Activated naive CD8-positive, alpha-beta T cell treated with anti-CD3 and anti-CD28 coated beads, Interleukin-2, amount 10 ng/mL, durations not matched to agents 7 days and 5 days (primary cell): ENCODE results near the gene ARHGEF1. TPM values are rescaled to one million over a fixed set of nuclear protein-coding genes. Genes with fewer than 3 reads are reported as not detected.
A peak's percentile ranks its signal among the peaks of the same experiment; 100 is the strongest.

ENCODE experiments used
- ATAC-seq: fragments of 150-1000 bp; cut with Tn5 transposase; one replicate; pipeline ENCODE4 v1.10.0; 2021; ENCODE audit warnings: low read depth, moderate library complexity
- POLR2A ChIA-PET: fragments of 350-600 bp; sonication (Branson Sonifier 250); formaldehyde crosslinking; loops from one replicate; lab custom pipeline; 2021; ENCODE audit warnings: antibody characterized with exemption; lab: Charles Lee
- DNase-seq: peaks from one replicate; pipeline ENCODE4 v3.0.0; 2021
- H3K27ac Mint-ChIP-seq: one replicate; pipeline ENCODE4 v1.8.0; 2022; ENCODE audit warnings: mild to moderate bottlenecking, mixed read lengths
- H3K27me3 Mint-ChIP-seq: one replicate; pipeline ENCODE4 v1.8.0; 2022; ENCODE audit warnings: mild to moderate bottlenecking, moderate library complexity, mixed read lengths
- H3K36me3 Mint-ChIP-seq: one replicate; pipeline ENCODE4 v1.8.0; 2021; ENCODE audit warnings: mild to moderate bottlenecking, mixed read lengths
- H3K4me1 Mint-ChIP-seq: one replicate; pipeline ENCODE4 v1.8.0; 2021; ENCODE audit warnings: mixed read lengths
- H3K4me3 Mint-ChIP-seq: one replicate; pipeline ENCODE4 v1.8.0; 2022; ENCODE audit warnings: mild to moderate bottlenecking, moderate library complexity, mixed read lengths
- H3K9me3 Mint-ChIP-seq: one replicate; pipeline ENCODE4 v1.8.0; 2021; ENCODE audit warnings: mixed read lengths
- total RNA-seq, 2 experiments: library from RNA; stranded (reverse); gene quantifications; one replicate each; pipeline ENCODE4 v1.2.3, GENCODE V29; 2021

Gene ARHGEF1
- total RNA-seq, 2 experiments from 2014 or later = 807 to 824 TPM

DNA sequence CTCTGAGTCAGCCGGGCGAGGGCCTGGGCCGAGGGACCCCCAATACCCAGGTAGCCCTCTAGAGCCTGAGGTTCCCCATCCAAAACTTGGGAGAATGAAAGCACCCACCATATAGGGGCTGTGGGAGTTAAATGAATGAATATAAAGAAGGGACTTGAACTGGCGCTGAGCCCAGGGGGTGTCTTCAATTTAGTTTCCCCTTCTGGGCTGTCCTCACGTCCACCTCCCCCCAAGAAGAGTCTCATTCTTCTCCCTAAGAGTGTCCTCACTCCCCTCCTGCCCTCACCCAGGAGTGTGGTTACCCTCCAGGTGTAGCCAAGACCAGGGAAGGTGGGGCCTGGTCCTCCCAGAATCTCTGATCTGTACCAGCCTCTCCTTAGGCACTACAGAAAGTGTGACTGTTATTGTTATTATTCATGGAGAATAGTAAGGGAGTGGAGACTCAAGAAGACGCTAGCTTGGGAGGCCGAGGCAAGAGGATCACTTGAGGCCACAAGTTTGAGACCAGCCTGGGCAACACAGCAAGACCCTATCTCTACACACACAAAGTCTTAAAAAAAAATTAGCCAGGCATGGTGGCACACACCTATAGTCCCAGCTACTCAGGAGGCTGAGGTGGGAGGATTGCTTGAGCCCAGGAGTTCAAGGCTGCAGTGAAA, 3.2 kb upstream of the ARHGEF1 start:
- ATAC-seq = no peak
- H3K27me3 Mint-ChIP-seq = no peaks in the 10 kb centered on the region
- POLR2A ChIA-PET = no interaction called here
- no peak overlapping the region for H3K4me3 Mint-ChIP-seq
- peak overlapping the region; percentile 77 for H3K27ac Mint-ChIP-seq
- no peaks in the 10 kb centered on the region for H3K9me3 Mint-ChIP-seq
- peaks cover 54% of the 10 kb centered on the region for H3K4me1 Mint-ChIP-seq
- H3K36me3 Mint-ChIP-seq = peaks cover 10% of the 10 kb centered on the region
- no peak for DNase-seq

GRCh38 chr19:41880329-41880708, 2.7 kb upstream of the ARHGEF1 start:
- DNase-seq (no peak), ATAC-seq (no peak)
- Mint-ChIP-seq H3K4me3 (no peak overlapping the region), H3K4me1 (peaks cover 56% of the 10 kb centered on the region), H3K36me3 (peaks cover 14% of the 10 kb centered on the region), H3K27ac (peak overlapping the region; percentile 77), H3K9me3 (no peaks in the 10 kb centered on the region), H3K27me3 (no peaks in the 10 kb centered on the region)
- POLR2A ChIA-PET = no interaction called here

GRCh38 chr19:41883463-41883820, 458 bp downstream of the ARHGEF1 start:
- H3K4me1 Mint-ChIP-seq = peaks cover 49% of the 10 kb centered on the region
- POLR2A ChIA-PET = interaction anchor here (0.9 to 12.0 kb wide), 10 partner anchors 9 to 62 kb away, joined by 3 to 314 read pairs (median 6); partner anchors contain the start of genes CD79A and RPS19
- peaks cover 33% of the 10 kb centered on the region for H3K36me3 Mint-ChIP-seq

DNA sequence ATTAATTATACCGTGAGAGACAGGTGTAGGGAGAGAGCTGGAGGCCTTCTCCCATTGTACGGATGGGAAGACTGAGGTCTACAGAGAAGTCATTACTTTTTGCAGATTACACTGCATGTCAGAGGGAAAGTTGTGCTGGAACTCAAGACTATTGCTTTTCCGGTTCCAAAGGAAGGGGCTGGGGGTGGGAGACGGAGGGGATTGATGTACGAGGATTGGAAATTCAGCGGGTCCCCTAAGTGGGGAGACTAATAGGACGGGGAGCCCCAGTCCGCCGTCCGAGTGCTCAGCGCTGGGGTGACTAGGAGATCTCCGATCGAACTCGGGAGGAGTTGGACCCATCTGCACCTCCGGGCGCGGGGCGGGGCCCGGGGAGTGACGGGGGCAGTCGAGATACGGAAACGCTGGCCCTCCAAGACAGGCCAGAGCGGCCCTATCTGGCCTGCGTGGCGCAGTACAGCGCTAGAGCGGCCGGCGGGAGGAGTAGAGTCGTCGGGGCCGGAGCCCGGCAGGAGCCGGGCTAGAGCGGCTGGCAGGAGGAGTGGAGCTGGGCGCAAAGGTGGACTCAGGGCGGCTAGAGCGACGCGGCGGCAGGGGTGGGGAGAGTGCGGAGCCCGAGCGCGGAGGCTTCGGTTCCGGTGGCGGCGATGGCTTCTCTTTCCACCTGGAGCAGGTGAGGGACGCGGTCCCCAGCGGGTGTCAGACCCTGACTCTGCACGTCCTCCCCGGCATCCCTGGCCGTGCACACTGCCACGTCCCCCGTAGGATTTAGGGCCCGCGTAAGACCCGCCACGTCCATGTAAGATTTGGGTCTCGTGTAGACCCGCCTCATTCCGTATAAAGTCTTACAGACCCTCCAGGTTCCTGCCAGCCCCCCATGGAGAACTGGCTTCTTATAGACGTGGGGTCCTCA, 1.1 kb downstream of the ARHGEF1 start:
- POLR2A ChIA-PET = interaction anchor here (0.6 to 12.0 kb wide), 19 partner anchors 8 to 1106 kb away, joined by 3 to 314 read pairs (median 4); partner anchors contain the start of genes CD79A, ERFL, RAB4B and RPS19
- peak; percentile 81 for ATAC-seq
- Mint-ChIP-seq H3K4me3 (peak overlapping the region; percentile 91), H3K4me1 (peaks cover 48% of the 10 kb centered on the region), H3K36me3 (peaks cover 37% of the 10 kb centered on the region), H3K27ac (peak overlapping the region; percentile 95), H3K9me3 (no peaks in the 10 kb centered on the region), H3K27me3 (no peaks in the 10 kb centered on the region)
- DNase-seq = peak; percentile 93

More at GRCh38 chr19:41883463-41883820, 458 bp downstream of the ARHGEF1 start:
- ATAC-seq (no peak), DNase-seq (no peak)
- Mint-ChIP-seq H3K9me3 (no peaks in the 10 kb centered on the region), H3K4me3 (peak overlapping the region; percentile 91), H3K27ac (peak overlapping the region; percentile 95), H3K27me3 (no peaks in the 10 kb centered on the region)

GRCh38 chr19:41886761-41887710, 4.1 kb downstream of the ARHGEF1 start:
- Mint-ChIP-seq H3K4me1 (peaks cover 53% of the 10 kb centered on the region), H3K27ac (peak overlapping the region; percentile 95), H3K4me3 (peak overlapping the region; percentile 91), H3K9me3 (no peaks in the 10 kb centered on the region), H3K27me3 (no peaks in the 10 kb centered on the region), H3K36me3 (peaks cover 50% of the 10 kb centered on the region)
- no peak for DNase-seq
- POLR2A ChIA-PET = interaction anchor here (0.7 to 12.0 kb wide), 20 partner anchors 8 to 624 kb away, joined by 3 to 314 read pairs (median 4); partner anchors contain the start of genes CD79A, ERFL, RABAC1 and RPS19
- peak; percentile 32 for ATAC-seq

GRCh38 chr19:41887711-41888382, 4.9 kb downstream of the ARHGEF1 start:
- DNase-seq = peak; percentile 84
- POLR2A ChIA-PET = interaction anchor here (0.6 to 12.0 kb wide), 17 partner anchors 8 to 625 kb away, joined by 3 to 314 read pairs (median 4); partner anchors contain the start of genes CD79A and RPS19
- Mint-ChIP-seq H3K4me3 (peak overlapping the region; percentile 91), H3K4me1 (peaks cover 48% of the 10 kb centered on the region), H3K27ac (peak overlapping the region; percentile 95), H3K36me3 (peaks cover 48% of the 10 kb centered on the region), H3K27me3 (no peaks in the 10 kb centered on the region), H3K9me3 (no peaks in the 10 kb centered on the region)
- peak; percentile 37 for ATAC-seq

DNA sequence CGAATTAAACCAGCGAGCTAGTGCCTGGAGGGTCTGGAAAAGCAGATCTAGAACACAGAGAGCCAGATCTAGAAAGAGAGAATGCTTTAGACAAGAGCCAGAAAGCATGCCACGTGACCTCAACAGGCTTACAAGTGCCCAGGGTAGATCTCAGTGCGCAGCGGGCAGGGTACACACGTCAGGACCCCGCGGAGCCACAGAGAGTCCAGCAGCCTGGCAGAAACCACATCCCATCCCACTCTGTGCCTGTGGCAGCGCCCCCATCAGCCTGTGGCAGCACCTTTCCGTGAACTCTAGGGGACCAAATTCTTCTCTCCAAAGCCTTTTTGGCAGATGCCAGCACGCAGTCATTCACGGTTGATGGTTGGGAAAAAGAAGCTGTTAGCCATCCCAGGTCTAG, 5.9 kb downstream of the ARHGEF1 start:
- peaks cover 52% of the 10 kb centered on the region for H3K4me1 Mint-ChIP-seq
- H3K4me3 Mint-ChIP-seq = peak overlapping the region; percentile 91
- H3K27me3 Mint-ChIP-seq = no peaks in the 10 kb centered on the region
- no peaks in the 10 kb centered on the region for H3K9me3 Mint-ChIP-seq
- H3K36me3 Mint-ChIP-seq = peaks cover 48% of the 10 kb centered on the region
- ATAC-seq (no peak), DNase-seq (no peak)
- H3K27ac Mint-ChIP-seq = peak overlapping the region; percentile 95
- POLR2A ChIA-PET = interaction anchor here (0.6 to 12.0 kb wide), 8 partner anchors 9 to 496 kb away, joined by 3 to 314 read pairs (median 12); partner anchors contain the start of genes CD79A and RPS19

GRCh38 chr19:41889896-41890295, 6.9 kb downstream of the ARHGEF1 start:
- DNase-seq = no peak
- Mint-ChIP-seq H3K4me3 (peak overlapping the region; percentile 91), H3K27ac (peak overlapping the region; percentile 95), H3K4me1 (peaks cover 53% of the 10 kb centered on the region), H3K36me3 (peaks cover 46% of the 10 kb centered on the region), H3K9me3 (no peaks in the 10 kb centered on the region), H3K27me3 (no peaks in the 10 kb centered on the region)
- POLR2A ChIA-PET = interaction anchor here (0.6 to 12.0 kb wide), 6 partner anchors 12 to 30 kb away, joined by 4 to 314 read pairs (median 22); partner anchors contain the start of genes CD79A and RPS19
- no peak for ATAC-seq

DNA sequence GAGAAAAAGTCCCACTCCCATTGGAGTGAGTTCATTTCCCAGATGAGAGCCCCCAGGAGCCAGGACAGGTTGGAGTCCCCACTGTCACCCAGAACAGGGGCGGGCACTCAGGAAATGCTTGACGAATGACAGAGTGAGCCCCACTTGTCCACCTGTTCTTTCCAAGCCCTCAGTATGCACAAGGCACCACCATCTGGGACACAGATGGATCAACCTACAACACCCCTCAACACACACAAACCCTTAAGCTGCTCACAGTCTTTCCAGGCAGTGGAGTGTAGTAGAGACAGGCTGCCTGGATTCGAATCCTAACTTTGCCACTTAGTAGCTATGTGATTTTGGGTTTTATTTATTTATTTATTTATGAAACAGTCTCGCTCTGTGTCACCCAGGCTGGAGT, 8.0 kb downstream of the ARHGEF1 start:
- H3K36me3 Mint-ChIP-seq = peaks cover 43% of the 10 kb centered on the region
- no peaks in the 10 kb centered on the region for H3K27me3 Mint-ChIP-seq
- no peak for DNase-seq
- H3K27ac Mint-ChIP-seq = no peak overlapping the region
- no peak for ATAC-seq
- H3K4me1 Mint-ChIP-seq = peaks cover 54% of the 10 kb centered on the region
- POLR2A ChIA-PET = interaction anchor here (0.6 to 12.0 kb wide), 9 partner anchors 8 to 117 kb away, joined by 3 to 314 read pairs (median 4); partner anchors contain the start of genes CD79A, ERFL and RPS19
- no peak overlapping the region for H3K4me3 Mint-ChIP-seq
- H3K9me3 Mint-ChIP-seq = no peaks in the 10 kb centered on the region

DNA sequence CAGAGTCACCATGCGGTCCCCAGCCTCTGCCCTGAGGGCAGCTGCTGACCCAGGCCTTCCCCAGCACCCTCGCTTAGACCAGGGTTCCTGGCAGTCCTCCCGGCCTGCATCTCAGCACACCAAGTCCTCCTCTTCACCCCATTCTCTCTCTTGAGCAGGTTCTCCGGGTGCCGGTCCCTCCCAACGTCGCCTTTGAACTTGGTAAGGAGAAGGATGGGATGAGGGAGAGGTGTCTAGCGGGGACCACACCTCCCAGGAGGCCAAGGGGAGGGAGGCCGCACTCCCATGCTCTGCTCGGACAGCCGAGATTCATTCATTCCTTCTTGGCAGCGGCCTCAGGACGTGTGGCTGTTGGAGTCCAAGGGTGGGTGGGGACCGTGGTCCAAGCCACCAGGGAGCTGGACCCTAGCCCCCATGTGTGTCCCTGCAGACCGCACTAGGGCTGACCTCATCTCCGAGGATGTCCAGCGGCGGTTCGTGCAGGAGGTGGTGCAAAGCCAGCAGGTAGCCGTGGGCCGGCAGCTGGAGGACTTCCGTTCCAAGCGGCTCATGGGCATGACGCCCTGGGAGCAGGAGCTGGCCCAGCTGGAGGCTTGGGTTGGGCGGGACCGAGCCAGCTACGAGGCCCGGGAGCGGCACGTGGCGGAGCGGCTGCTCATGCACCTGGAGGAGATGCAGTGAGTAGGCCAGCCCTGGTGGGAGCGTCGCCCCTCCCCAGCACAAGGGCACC, 9.4 kb downstream of the ARHGEF1 start:
- Mint-ChIP-seq H3K4me1 (peaks cover 43% of the 10 kb centered on the region), H3K27me3 (no peaks in the 10 kb centered on the region), H3K36me3 (peaks cover 34% of the 10 kb centered on the region), H3K9me3 (no peaks in the 10 kb centered on the region), H3K4me3 (no peak overlapping the region), H3K27ac (peak overlapping the region; percentile 61)
- POLR2A ChIA-PET = interaction anchor here (0.7 to 12.0 kb wide), 10 partner anchors 8 to 32 kb away, joined by 3 to 314 read pairs (median 4); partner anchors contain the start of genes CD79A and RPS19
- DNase-seq = no peak
- ATAC-seq = no peak

- no peaks in the 10 kb centered on the region for H3K27me3 Mint-ChIP-seq
- POLR2A ChIA-PET = no interaction called here
- ATAC-seq (peak; percentile 60), DNase-seq (no peak)
- H3K9me3 Mint-ChIP-seq = no peaks in the 10 kb centered on the region
- peaks cover 36% of the 10 kb centered on the region for H3K4me1 Mint-ChIP-seq
- peaks cover 29% of the 10 kb centered on the region for H3K36me3 Mint-ChIP-seq
- H3K4me3 Mint-ChIP-seq = peak overlapping the region; percentile 33
- H3K27ac Mint-ChIP-seq = peak overlapping the region; percentile 80
Observed at GRCh38 chr19:41893899-41894298, 10.9 kb downstream of the ARHGEF1 start.
